NB4 (cell line): Measurements from ENCODE around the gene TMEM217.

Experiments
- CTCF ChIP-seq: IDR thresholded peaks from one replicate; pipeline ENCODE4 v1.5.1; 2012; ENCODE audit warnings: low read depth, low read length
- MAX ChIP-seq: IDR thresholded peaks from 2 replicates; pipeline ENCODE4 v1.6.1; 2011; ENCODE audit warnings: low read depth, low read length
- MYC ChIP-seq: IDR thresholded peaks from 2 replicates; pipeline ENCODE4 v1.6.1; 2011; ENCODE audit warnings: low read depth, low read length
- POLR2A ChIP-seq: IDR thresholded peaks from 2 replicates; pipeline ENCODE4 v1.6.1; 2011; ENCODE audit warnings: mild to moderate bottlenecking; ENCODE audit not compliant: insufficient read length; ENCODE audit errors: extremely low read depth

GRCh38 chr6:37200085-37200484, 57.9 kb downstream of the TMEM217 start:
- TF ChIP-seq MYC (no peak), CTCF (no peak), POLR2A (no peak), MAX (no peak)
